ENCODE data around the gene SLIT3.

SLIT3 gene

DNA sequence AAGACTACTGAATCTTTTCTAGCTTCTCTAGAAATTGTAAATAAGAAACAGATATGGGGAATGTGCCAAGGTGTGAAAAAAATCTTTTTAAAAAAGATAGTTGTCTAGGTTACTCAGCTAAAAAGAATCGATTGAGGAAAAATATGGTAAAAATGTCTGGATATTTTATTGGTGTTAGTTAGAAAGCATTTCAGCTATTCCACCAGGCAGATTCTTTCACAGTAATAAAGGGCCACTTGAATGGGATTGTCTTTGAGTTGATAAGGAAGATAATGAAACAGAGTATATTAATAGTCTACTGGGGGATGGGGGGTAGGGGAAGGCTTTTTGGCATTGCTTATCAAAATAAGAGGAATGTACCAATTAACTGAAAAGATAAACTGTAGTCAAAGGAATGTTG lies 51.9 kb downstream of the SLIT3 start:
- no peak for DNase-seq (ENCODE audit: low read depth)
- H3K4me3 ChIP-seq (ENCODE audit: low read depth, low read length): no peak overlapping the region

DNA sequence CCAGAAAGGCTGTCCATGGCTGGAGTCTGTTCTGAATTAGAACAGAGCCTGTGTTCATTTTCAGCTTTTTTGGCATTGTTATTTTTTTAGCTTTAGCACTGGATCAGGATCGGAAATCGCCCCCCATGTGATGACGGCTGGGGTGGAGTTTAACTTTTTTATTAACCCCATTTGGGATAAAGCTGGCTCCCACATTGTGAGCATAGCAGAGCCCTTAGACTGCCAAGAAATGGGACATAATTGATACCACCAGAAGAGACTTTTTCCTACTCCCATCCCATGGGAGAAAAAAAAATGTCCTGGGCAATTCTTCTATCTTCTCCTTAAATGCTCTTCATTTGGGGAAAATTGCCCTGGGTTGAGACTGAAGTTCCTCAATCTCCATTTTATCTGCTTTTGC lies 52.4 kb downstream of the SLIT3 start:
- TF ChIP-seq, protein P1, sequence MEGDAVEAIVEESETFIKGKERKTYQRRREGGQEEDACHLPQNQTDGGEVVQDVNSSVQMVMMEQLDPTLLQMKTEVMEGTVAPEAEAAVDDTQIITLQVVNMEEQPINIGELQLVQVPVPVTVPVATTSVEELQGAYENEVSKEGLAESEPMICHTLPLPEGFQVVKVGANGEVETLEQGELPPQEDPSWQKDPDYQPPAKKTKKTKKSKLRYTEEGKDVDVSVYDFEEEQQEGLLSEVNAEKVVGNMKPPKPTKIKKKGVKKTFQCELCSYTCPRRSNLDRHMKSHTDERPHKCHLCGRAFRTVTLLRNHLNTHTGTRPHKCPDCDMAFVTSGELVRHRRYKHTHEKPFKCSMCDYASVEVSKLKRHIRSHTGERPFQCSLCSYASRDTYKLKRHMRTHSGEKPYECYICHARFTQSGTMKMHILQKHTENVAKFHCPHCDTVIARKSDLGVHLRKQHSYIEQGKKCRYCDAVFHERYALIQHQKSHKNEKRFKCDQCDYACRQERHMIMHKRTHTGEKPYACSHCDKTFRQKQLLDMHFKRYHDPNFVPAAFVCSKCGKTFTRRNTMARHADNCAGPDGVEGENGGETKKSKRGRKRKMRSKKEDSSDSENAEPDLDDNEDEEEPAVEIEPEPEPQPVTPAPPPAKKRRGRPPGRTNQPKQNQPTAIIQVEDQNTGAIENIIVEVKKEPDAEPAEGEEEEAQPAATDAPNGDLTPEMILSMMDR (IDR thresholded peaks at IDR 0.05; ENCODE audit: low read depth, low read length, missing control alignments): no peak
- no peak for DNase-seq (ENCODE audit: low read depth)
- no peak overlapping the region for H3K4me3 ChIP-seq (ENCODE audit: low read depth, low read length)

More for the DNA sequence above, 51.9 kb downstream of the SLIT3 start:
- TF ChIP-seq, protein P1 (IDR thresholded peaks at IDR 0.05; ENCODE audit: low read depth, low read length, missing control alignments): no peak

DNA sequence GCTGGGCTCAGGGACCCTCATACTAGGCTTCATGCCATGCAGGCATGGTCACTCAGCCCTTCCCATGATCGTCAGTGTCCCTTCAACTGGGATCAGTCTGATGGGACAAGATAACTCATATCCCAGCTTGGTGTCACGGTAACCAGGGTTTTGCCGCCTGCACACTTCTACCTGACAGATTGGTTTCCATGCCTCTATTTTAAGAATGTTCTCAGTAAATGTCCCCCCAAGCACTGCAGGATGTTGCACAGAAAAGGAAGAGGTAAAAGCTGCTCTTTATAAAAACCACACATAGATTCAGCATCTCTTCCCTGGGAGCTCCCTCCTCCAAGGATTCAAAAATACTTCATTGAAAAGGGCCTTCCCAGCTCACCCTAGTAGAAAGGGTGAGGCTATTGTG lies 56.1 kb downstream of the SLIT3 start:
- no peak overlapping the region for H3K4me3 ChIP-seq (ENCODE audit: low read depth, low read length)
- DNase-seq (ENCODE audit: low read depth): no peak
- TF ChIP-seq, protein P1 (IDR thresholded peaks at IDR 0.05; ENCODE audit: low read depth, low read length, missing control alignments): no peak

DNA sequence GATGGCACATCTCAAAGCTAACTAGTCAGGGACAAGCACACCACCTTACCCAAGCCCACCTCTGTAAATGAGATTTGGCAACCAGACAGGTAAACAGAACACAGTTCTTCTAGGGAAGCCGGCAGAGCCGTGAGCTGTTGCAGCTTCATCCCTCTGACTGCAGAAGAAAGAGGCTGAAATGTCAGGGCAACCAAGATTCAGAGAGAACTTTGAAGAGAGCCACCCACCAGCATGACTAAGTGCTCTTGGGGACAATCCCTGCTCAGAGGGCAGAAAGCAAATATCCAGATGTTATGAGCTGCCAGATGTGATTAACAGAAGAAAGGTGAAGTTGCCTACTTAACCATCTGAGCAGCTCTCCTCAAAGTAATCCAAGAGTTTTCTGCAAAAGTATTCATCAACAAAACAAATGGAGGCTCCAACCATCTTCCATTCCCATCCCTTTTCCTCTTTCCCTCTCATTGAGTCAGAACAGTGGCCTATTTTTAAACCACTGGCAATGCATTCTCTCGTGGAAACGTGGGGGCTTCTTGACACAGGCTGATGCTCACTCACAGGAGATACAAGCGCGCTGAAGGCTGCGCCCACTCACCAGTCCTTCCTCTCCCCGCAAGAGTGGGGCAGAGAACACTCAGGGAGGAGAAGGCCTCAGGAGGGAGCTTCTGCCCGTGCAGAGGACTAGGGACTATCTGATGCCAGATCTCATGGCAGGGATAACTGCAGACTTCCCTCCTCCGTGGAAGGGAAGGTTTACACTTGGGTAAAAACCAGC lies 57.1 kb downstream of the SLIT3 start:
- TF ChIP-seq, protein P1 (IDR thresholded peaks at IDR 0.05; ENCODE audit: low read depth, low read length, missing control alignments): no peak

DNA sequence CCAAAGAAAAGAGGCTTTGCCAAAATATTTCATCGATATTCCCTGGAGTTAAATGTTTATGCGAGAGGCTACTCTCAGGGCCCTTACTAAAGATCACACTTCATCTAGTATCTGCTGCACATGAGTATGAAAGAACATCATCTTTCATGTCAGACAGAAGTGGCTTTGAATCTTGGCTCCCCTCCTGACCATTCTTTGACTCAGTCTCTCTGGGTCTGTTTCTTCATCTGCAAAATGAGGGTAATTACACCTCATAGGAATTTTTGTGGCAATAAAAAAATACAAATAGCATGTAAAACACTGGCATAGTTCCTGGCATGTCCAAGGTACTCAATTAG lies 58.1 kb downstream of the SLIT3 start:
- H3K4me3 ChIP-seq (ENCODE audit: low read depth, low read length): no peak overlapping the region
- TF ChIP-seq, protein P1 (IDR thresholded peaks at IDR 0.05; ENCODE audit: low read depth, low read length, missing control alignments): no peak
- no peak for DNase-seq (ENCODE audit: low read depth)

More for the DNA sequence above, 57.1 kb downstream of the SLIT3 start:
- no peak for DNase-seq (ENCODE audit: low read depth)
- H3K4me3 ChIP-seq (ENCODE audit: low read depth, low read length): no peak overlapping the region

DNA sequence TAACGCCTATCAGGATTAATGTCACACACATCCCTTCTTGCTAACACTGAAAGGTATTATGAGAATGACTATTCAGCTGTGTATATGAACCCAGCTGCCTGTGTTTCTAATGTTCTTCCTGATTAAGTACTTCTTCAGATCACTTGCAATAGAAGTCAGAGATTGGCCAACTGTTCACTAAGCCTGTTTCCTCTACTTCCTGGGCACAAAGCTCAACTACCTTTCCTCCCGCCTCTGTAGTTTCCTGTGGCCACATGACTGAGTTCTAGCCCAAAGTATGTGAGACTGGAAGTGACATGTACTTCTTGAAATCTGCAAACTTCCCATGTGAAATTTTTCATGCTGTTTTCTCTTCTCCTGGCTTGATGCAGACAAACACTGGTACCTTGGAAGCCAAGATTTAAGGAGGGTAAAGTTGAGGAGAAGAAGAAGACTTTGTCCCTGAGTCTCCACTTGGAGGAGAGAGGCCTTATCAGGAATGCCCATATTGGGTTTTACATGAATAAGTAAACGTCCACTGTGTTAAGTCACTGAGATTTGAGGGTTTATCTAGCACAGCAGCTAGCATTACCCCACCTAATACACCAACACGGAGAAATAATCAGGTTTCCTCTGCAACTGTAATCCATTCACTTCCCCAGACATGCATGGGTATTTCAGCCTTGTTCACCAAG lies 58.6 kb downstream of the SLIT3 start:
- no peak overlapping the region for H3K4me3 ChIP-seq (ENCODE audit: low read depth, low read length)
- DNase-seq (ENCODE audit: low read depth): no peak
- TF ChIP-seq, protein P1 (IDR thresholded peaks at IDR 0.05; ENCODE audit: low read depth, low read length, missing control alignments): no peak
